HG02798 (cell line): Measurements from ENCODE around the gene PKNOX2.

Experiments used
- ATAC-seq: cut with Tn5 transposase; IDR thresholded peaks from one replicate; pipeline ENCODE4 v1.9.1; 2021; ENCODE audit warnings: mild to moderate bottlenecking; ENCODE audit not compliant: unreplicated experiment, poor library complexity

PKNOX2 gene

GRCh38 chr11:125227151-125227550 is 62.6 kb downstream of the PKNOX2 start:
- ATAC-seq: no peak

- no peak for ATAC-seq
Measured at GRCh38 chr11:125228445-125228844, 63.9 kb downstream of the PKNOX2 start.

GRCh38 chr11:125228993-125229392 is 64.4 kb downstream of the PKNOX2 start:
- ATAC-seq: no peak

GRCh38 chr11:125229916-125230315 is 65.4 kb downstream of the PKNOX2 start:
- ATAC-seq: no peak

GRCh38 chr11:125233116-125233515 is 68.6 kb downstream of the PKNOX2 start:
- no peak for ATAC-seq

GRCh38 chr11:125233736-125234275 is 69.3 kb downstream of the PKNOX2 start:
- ATAC-seq: no peak

- ATAC-seq: no peak
Measured at GRCh38 chr11:125235071-125235471, 70.5 kb downstream of the PKNOX2 start.

- no peak for ATAC-seq
Measured at GRCh38 chr11:125236072-125236825, 71.7 kb downstream of the PKNOX2 start.

- ATAC-seq: no peak
Measured at GRCh38 chr11:125239585-125240560, 75.3 kb downstream of the PKNOX2 start.

GRCh38 chr11:125241104-125241503 is 76.6 kb downstream of the PKNOX2 start:
- ATAC-seq: no peak

- no peak for ATAC-seq
Measured at GRCh38 chr11:125242141-125242775, 77.7 kb downstream of the PKNOX2 start.

GRCh38 chr11:125244166-125244565 is 79.6 kb downstream of the PKNOX2 start:
- no peak for ATAC-seq

GRCh38 chr11:125245299-125245698 is 80.7 kb downstream of the PKNOX2 start:
- no peak for ATAC-seq

- ATAC-seq: no peak
Measured at GRCh38 chr11:125247431-125247830, 82.9 kb downstream of the PKNOX2 start.

GRCh38 chr11:125250318-125251213 is 86.0 kb downstream of the PKNOX2 start:
- ATAC-seq: no peak

GRCh38 chr11:125251214-125251545 is 86.6 kb downstream of the PKNOX2 start:
- ATAC-seq: no peak

GRCh38 chr11:125251956-125252355 is 87.4 kb downstream of the PKNOX2 start:
- no peak for ATAC-seq

- no peak for ATAC-seq
Measured at GRCh38 chr11:125253289-125253688, 88.7 kb downstream of the PKNOX2 start.

- no peak for ATAC-seq
Measured at GRCh38 chr11:125253795-125254525, 89.4 kb downstream of the PKNOX2 start.
